Breast epithelium (tissue), 3 donors: Measurements from ENCODE around the gene TMOD2.
"Not testable (repeated sequence)": the region's sequence is repeated elsewhere in the genome, so short reads cannot be mapped to it uniquely, and the experiment has no call there.

Experiments used
- POLR2A ChIP-seq: fragments of 450-650 bp; IDR thresholded peaks from one replicate; pipeline ENCODE4 v1.6.1; 2016; ENCODE audit warnings: antibody characterized with exemption, mild to moderate bottlenecking, moderate library complexity
- TF ChIP-seq, protein P1 (sequence below), 3 donors: fragments of 450-650 bp; IDR thresholded peaks; one replicate each; pipeline ENCODE4 v1.5.1; 2016 to 2017; ENCODE audit warnings: antibody characterized with exemption in 3 of 3, mild to moderate bottlenecking in 3 of 3, moderate library complexity in 3 of 3

DNA sequence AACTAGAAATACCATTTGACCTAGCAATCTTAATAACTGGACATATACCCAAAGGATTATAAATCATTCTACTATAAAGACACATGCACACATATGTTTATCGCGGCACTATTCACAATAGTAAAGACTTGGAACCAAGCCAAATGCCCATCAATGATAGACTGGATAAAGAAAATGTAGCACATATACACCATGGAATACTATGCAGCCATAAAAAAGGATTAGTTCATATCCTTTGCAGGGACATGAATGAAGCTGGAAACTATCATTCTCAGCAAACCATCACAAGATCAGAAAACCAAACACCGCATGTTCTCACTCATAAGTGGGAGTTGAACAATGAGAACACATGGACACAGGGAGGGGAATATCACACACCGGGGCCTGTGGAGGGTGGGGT is 41.1 kb downstream of the TMOD2 start:
- TF ChIP-seq, protein P1, sequence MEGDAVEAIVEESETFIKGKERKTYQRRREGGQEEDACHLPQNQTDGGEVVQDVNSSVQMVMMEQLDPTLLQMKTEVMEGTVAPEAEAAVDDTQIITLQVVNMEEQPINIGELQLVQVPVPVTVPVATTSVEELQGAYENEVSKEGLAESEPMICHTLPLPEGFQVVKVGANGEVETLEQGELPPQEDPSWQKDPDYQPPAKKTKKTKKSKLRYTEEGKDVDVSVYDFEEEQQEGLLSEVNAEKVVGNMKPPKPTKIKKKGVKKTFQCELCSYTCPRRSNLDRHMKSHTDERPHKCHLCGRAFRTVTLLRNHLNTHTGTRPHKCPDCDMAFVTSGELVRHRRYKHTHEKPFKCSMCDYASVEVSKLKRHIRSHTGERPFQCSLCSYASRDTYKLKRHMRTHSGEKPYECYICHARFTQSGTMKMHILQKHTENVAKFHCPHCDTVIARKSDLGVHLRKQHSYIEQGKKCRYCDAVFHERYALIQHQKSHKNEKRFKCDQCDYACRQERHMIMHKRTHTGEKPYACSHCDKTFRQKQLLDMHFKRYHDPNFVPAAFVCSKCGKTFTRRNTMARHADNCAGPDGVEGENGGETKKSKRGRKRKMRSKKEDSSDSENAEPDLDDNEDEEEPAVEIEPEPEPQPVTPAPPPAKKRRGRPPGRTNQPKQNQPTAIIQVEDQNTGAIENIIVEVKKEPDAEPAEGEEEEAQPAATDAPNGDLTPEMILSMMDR (IDR thresholded peaks at IDR 0.05) = not testable (repeated sequence)
- not testable (repeated sequence) for TF ChIP-seq POLR2A
